ENCODE results near the gene SIRT2. TPM values are rescaled to one million over a fixed set of nuclear protein-coding genes. Genes with fewer than 3 reads are reported as not detected.
"Not testable (repeated sequence)": the region's sequence is repeated elsewhere in the genome, so short reads cannot be mapped to it uniquely, and the experiment has no call there.

Gene SIRT2
- total RNA-seq, 1 donor from 2014 or later = 60.1 TPM

- Histone ChIP-seq H3K4me3 (no peak overlapping the region), H3K27me3 (ENCODE audit: low read depth) (no peaks in the 10 kb centered on the region), H3K4me1 (peaks cover 12% of the 10 kb centered on the region), H3K36me3 (peaks cover 59% of the 10 kb centered on the region), H3K9me3 (no peaks in the 10 kb centered on the region), H3K27ac (no peak overlapping the region)
- no peak for TF ChIP-seq CTCF (IDR thresholded peaks at IDR 0.05)
- intact Hi-C loops (cut with DNase I) = no loop called here
- DNase-seq (no peak), ATAC-seq (no peak)
Measured at GRCh38 chr19:38891771-38892170, 7.6 kb downstream of the SIRT2 start.

GRCh38 chr19:38890686-38891085 is 8.7 kb downstream of the SIRT2 start:
- H3K27ac ChIP-seq = no peak overlapping the region
- TF ChIP-seq CTCF (IDR thresholded peaks at IDR 0.05) = no peak
- ATAC-seq (no peak), DNase-seq (no peak)
- H3K4me3 ChIP-seq = no peak overlapping the region
- H3K9me3 ChIP-seq = no peaks in the 10 kb centered on the region
- H3K36me3 ChIP-seq = peaks cover 66% of the 10 kb centered on the region
- no peaks in the 10 kb centered on the region for H3K27me3 ChIP-seq (ENCODE audit: low read depth)
- peaks cover 12% of the 10 kb centered on the region for H3K4me1 ChIP-seq
- intact Hi-C loops (cut with DNase I) = no loop called here

- TF ChIP-seq CTCF (IDR thresholded peaks at IDR 0.05) = no peak
- H3K4me1 ChIP-seq = peaks cover 12% of the 10 kb centered on the region
- no peak for DNase-seq
- peaks cover 66% of the 10 kb centered on the region for H3K36me3 ChIP-seq
- intact Hi-C loops (cut with DNase I) = no loop called here
- H3K27ac ChIP-seq = no peak overlapping the region
- no peak for ATAC-seq
- H3K4me3 ChIP-seq = no peak overlapping the region
- H3K27me3 ChIP-seq (ENCODE audit: low read depth) = no peaks in the 10 kb centered on the region
- no peaks in the 10 kb centered on the region for H3K9me3 ChIP-seq
Measured at GRCh38 chr19:38889803-38890202, 9.6 kb downstream of the SIRT2 start.

- Histone ChIP-seq H3K27ac (no peak overlapping the region), H3K4me1 (peaks cover 9% of the 10 kb centered on the region), H3K36me3 (peaks cover 66% of the 10 kb centered on the region), H3K4me3 (no peak overlapping the region), H3K27me3 (ENCODE audit: low read depth) (no peaks in the 10 kb centered on the region), H3K9me3 (no peaks in the 10 kb centered on the region)
- ATAC-seq (no peak), DNase-seq (no peak)
- TF ChIP-seq CTCF (IDR thresholded peaks at IDR 0.05) = no peak
- intact Hi-C loops (cut with DNase I) = no loop called here
Measured at GRCh38 chr19:38888876-38889275, 10.5 kb downstream of the SIRT2 start.

GRCh38 chr19:38884691-38885090 is 14.7 kb downstream of the SIRT2 start:
- H3K9me3 ChIP-seq; DNase-seq; intact Hi-C loops (cut with DNase I); H3K4me1 ChIP-seq; ATAC-seq; H3K27me3 ChIP-seq (ENCODE audit: low read depth); H3K27ac ChIP-seq; H3K4me3 ChIP-seq: not testable (repeated sequence)
- H3K36me3 ChIP-seq = peaks cover 71% of the 10 kb centered on the region

GRCh38 chr19:38883286-38883685 is 16.1 kb downstream of the SIRT2 start:
- Histone ChIP-seq H3K4me1 (peaks cover 5% of the 10 kb centered on the region), H3K4me3 (no peak overlapping the region), H3K9me3 (no peaks in the 10 kb centered on the region), H3K36me3 (peaks cover 64% of the 10 kb centered on the region), H3K27me3 (ENCODE audit: low read depth) (no peaks in the 10 kb centered on the region), H3K27ac (no peak overlapping the region)
- no peak for TF ChIP-seq CTCF (IDR thresholded peaks at IDR 0.05)
- intact Hi-C loops (cut with DNase I) = no loop called here
- no peak for DNase-seq
- no peak for ATAC-seq
